LNCAP (cell line): ENCODE results near the gene ESRRA.

Experiments
- CTCF ChIP-seq: fragments of 450-650 bp; IDR thresholded peaks from 2 replicates; pipeline ENCODE4 v1.5.1; 2017; ENCODE audit warnings: mild to moderate bottlenecking

Gene ESRRA

GRCh38 chr11:64291752-64292459, 13.4 kb upstream of the ESRRA start:
- no peak for TF ChIP-seq CTCF

GRCh38 chr11:64292460-64293254, 12.7 kb upstream of the ESRRA start:
- no peak for TF ChIP-seq CTCF

GRCh38 chr11:64294774-64295173, 10.6 kb upstream of the ESRRA start:
- no peak for TF ChIP-seq CTCF

- no peak for TF ChIP-seq CTCF
These were observed 9.6 kb upstream of the ESRRA start for GRCh38 chr11:64295760-64296159.

GRCh38 chr11:64296236-64296635, 9.1 kb upstream of the ESRRA start:
- no peak for TF ChIP-seq CTCF

- no peak for TF ChIP-seq CTCF
These were observed 8.3 kb upstream of the ESRRA start for GRCh38 chr11:64296830-64297698.

GRCh38 chr11:64297699-64298358, 7.5 kb upstream of the ESRRA start:
- no peak for TF ChIP-seq CTCF
